IMR-90 (cell line): Measurements from ENCODE around the gene ANKRD52. TPM values are rescaled to one million over a fixed set of nuclear protein-coding genes. Genes with fewer than 3 reads are reported as not detected.

Experiments used
- ATAC-seq: fragments of 200-7000 bp; cut with Tn5 transposase; 2 replicates; pipeline ENCODE4 v1.9.1; 2020; ENCODE audit warnings: low read depth, mild to moderate bottlenecking, moderate library complexity
- BruUV-seq: library from RNA; stranded (reverse); fragments of 400-500 nt; replicated peaks from 2 replicates; lab custom pipeline; 2021; lab: Mats Ljungman, UMichigan
- CTCF ChIA-PET: fragments of 300-600 bp; formaldehyde crosslinking; extraction: SDS; loops from one replicate; lab custom pipeline; 2021; ENCODE audit warnings: antibody characterized with exemption; lab: Yijun Ruan, JAX
- POLR2A ChIA-PET: fragments of 300-600 bp; sonication (Branson Sonifier 250); formaldehyde crosslinking; loops from one replicate; lab custom pipeline; 2022; ENCODE audit warnings: antibody characterized with exemption; ENCODE audit not compliant: unreplicated experiment; lab: Charles Lee
- DNase-seq: peaks from one replicate; pipeline ENCODE4 v3.0.0; 2013
- H2AFZ ChIP-seq: replicated peaks from 2 replicates; pipeline ENCODE3; 2013; ENCODE audit warnings: low read length, mild to moderate bottlenecking; ENCODE audit not compliant: poor library complexity
- H2AK5ac ChIP-seq: 2 replicates; pipeline ENCODE4 v1.6.1; 2013; ENCODE audit warnings: low read depth, low read length, inconsistent platforms
- H2AK9ac ChIP-seq: replicated peaks from 2 replicates; pipeline ENCODE3; 2013; ENCODE audit warnings: mild to moderate bottlenecking, low read depth, low read length, moderate library complexity; ENCODE audit not compliant: poor library complexity
- H2BK120ac ChIP-seq: 2 replicates; pipeline ENCODE4 v1.6.1; 2013; ENCODE audit warnings: low read depth, low read length, inconsistent platforms
- H2BK15ac ChIP-seq: 3 replicates; pipeline ENCODE4 v1.6.1; 2013; ENCODE audit warnings: low read depth, low read length, inconsistent platforms
- H2BK20ac ChIP-seq: 2 replicates; pipeline ENCODE4 v1.6.1; 2013; ENCODE audit warnings: low read depth, mild to moderate bottlenecking, inconsistent platforms, low read length, moderate library complexity
- H2BK5ac ChIP-seq: 2 replicates; pipeline ENCODE4 v1.6.1; 2013; ENCODE audit warnings: mild to moderate bottlenecking, low read depth, low read length, inconsistent platforms; ENCODE audit not compliant: poor library complexity, severe bottlenecking
- H3K14ac ChIP-seq: replicated peaks from 2 replicates; pipeline ENCODE4 v1.6.1; 2013; ENCODE audit warnings: low read depth, low read length, inconsistent platforms
- H3K18ac ChIP-seq: 2 replicates; pipeline ENCODE4 v1.6.1; 2013; ENCODE audit warnings: low read depth, low read length, control low read depth
- H3K23ac ChIP-seq: 2 replicates; pipeline ENCODE4 v1.6.1; 2013; ENCODE audit warnings: low read depth, low read length, inconsistent platforms
- H3K27ac ChIP-seq: 2 replicates; pipeline ENCODE4 v1.5.1; 2013; ENCODE audit warnings: mild to moderate bottlenecking, control low read depth, low read length; ENCODE audit not compliant: insufficient read depth
- H3K27me3 ChIP-seq: 2 replicates; pipeline ENCODE4 v1.6.1; 2013; ENCODE audit warnings: low read length; ENCODE audit not compliant: control insufficient read depth, insufficient read depth
- H3K36me3 ChIP-seq: 2 replicates; pipeline ENCODE4 v1.6.1; 2013; ENCODE audit warnings: low read length, mixed read lengths; ENCODE audit not compliant: control insufficient read depth, insufficient read depth
- H3K4ac ChIP-seq: 2 replicates; pipeline ENCODE4 v1.6.1; 2013; ENCODE audit warnings: low read depth, low read length, inconsistent platforms
- H3K4me1 ChIP-seq: 2 replicates; pipeline ENCODE4 v1.6.1; 2013; ENCODE audit warnings: low read length, mixed read lengths; ENCODE audit not compliant: control insufficient read depth, insufficient read depth
- H3K4me2 ChIP-seq: 2 replicates; pipeline ENCODE4 v1.6.1; 2013; ENCODE audit warnings: low read depth, mild to moderate bottlenecking, control low read depth, low read length, moderate library complexity
- H3K4me3 ChIP-seq: 2 replicates; pipeline ENCODE4 v1.5.1; 2013; ENCODE audit warnings: low read depth, mild to moderate bottlenecking, control low read depth, low read length, moderate library complexity; ENCODE audit not compliant: insufficient read depth
- H3K56ac ChIP-seq: 2 replicates; pipeline ENCODE4 v1.6.1; 2013; ENCODE audit warnings: low read length, inconsistent platforms; ENCODE audit not compliant: insufficient read depth; ENCODE audit errors: extremely low read depth
- H3K79me1 ChIP-seq, 2 experiments: 2 replicates each; pipeline ENCODE4 v1.6.1; 2013; ENCODE audit warnings: low read length in 2 of 2, inconsistent platforms in 1 of 2, low read depth in 1 of 2
- H3K9ac ChIP-seq: 2 replicates; pipeline ENCODE4 v1.6.1; 2013; ENCODE audit warnings: low read depth, low read length, control low read depth
- H3K9me1 ChIP-seq: 2 replicates; pipeline ENCODE4 v1.6.1; 2013; ENCODE audit warnings: low read length, inconsistent platforms; ENCODE audit not compliant: insufficient read depth
- H3K9me3 ChIP-seq: 2 replicates; pipeline ENCODE4 v1.6.1; 2013; ENCODE audit warnings: low read length; ENCODE audit not compliant: control insufficient read depth, insufficient read depth
- H4K20me1 ChIP-seq: 2 replicates; pipeline ENCODE4 v1.6.1; 2013; ENCODE audit warnings: low read length, inconsistent platforms; ENCODE audit not compliant: insufficient read depth
- H4K5ac ChIP-seq: 2 replicates; pipeline ENCODE4 v1.6.1; 2013; ENCODE audit warnings: mild to moderate bottlenecking, low read depth, low read length, control low read depth
- H4K8ac ChIP-seq, 2 experiments: 2 replicates each; pipeline ENCODE4 v1.6.1; 2013; ENCODE audit warnings: low read depth in 2 of 2, low read length in 2 of 2, control low read depth in 1 of 2, inconsistent platforms in 1 of 2
- H4K91ac ChIP-seq: 2 replicates; pipeline ENCODE4 v1.6.1; 2013; ENCODE audit warnings: low read depth, low read length, inconsistent platforms; ENCODE audit not compliant: insufficient read depth
- BHLHE40 ChIP-seq: fragments of 150-350 bp; IDR thresholded peaks from 2 replicates; pipeline ENCODE4 v1.6.1; 2016; ENCODE audit warnings: mild to moderate bottlenecking, low read depth, low read length
- NFE2L2 ChIP-seq: fragments of 150-350 bp; IDR thresholded peaks from 2 replicates; pipeline ENCODE4 v1.6.1; 2016; ENCODE audit warnings: low read depth, mild to moderate bottlenecking, low read length
- POLR2A ChIP-seq: IDR thresholded peaks from 2 replicates; pipeline ENCODE4 v1.6.1; 2012; ENCODE audit warnings: mild to moderate bottlenecking, low read depth, low read length
- RAD21 ChIP-seq: IDR thresholded peaks from 2 replicates; pipeline ENCODE4 v1.6.1; 2012; ENCODE audit warnings: low read length, improper control_type of control experiment
- RFX5 ChIP-seq: IDR thresholded peaks from 2 replicates; pipeline ENCODE4 v1.8.0; 2012; ENCODE audit warnings: low read depth, mild to moderate bottlenecking, low read length, moderate library complexity
- SMC3 ChIP-seq: fragments of 150-350 bp; IDR thresholded peaks from 2 replicates; pipeline ENCODE4 v1.6.1; 2016; ENCODE audit warnings: low read depth, mild to moderate bottlenecking, antibody characterized with exemption, low read length, moderate library complexity
- WGBS, 2 experiments: methylation state at CpG; one replicate each; pipeline versions ENCODE4 v1.1.5 to v1.1.7; 2013; ENCODE audit warnings: missing lambda C conversion rate in 2 of 2; ENCODE audit not compliant: insufficient read length in 1 of 2; ENCODE audit errors: extremely low coverage in 2 of 2; 5-methylcytosine and 5-hydroxymethylcytosine counted together
- dilution Hi-C: fragments of 300-500 bp; cut with HindIII; formaldehyde crosslinking; loops from one replicate; pipeline ENCODE4 v1.14.3; 2018; ENCODE audit warnings: low sequenced_read_pairs; ENCODE audit not compliant: unreplicated experiment
- in situ Hi-C: fragments of 300-500 bp; cut with MboI; formaldehyde crosslinking; loops from 3 replicates; pipeline ENCODE4 v1.14.3; 2019; ENCODE audit warnings: low sequenced_read_pairs, inconsistent platforms, mixed read lengths
- intact Hi-C: fragments of 100-400 bp; cut with micrococcal nuclease; formaldehyde crosslinking; loops from 2 replicates; pipeline ENCODE4 v1.10.0; 2022
- polyA plus RNA-seq, 3 experiments: library from polyadenylated mRNA; depleted of rRNA; stranded (reverse); fragments of >200 nt; gene quantifications; 2 replicates each; pipeline ENCODE4 v1.2.3, GENCODE V29; 2012; ENCODE audit warnings: low replicate concordance in 1 of 3
- total RNA-seq: library from RNA; depleted of rRNA; stranded (reverse); fragments of >200 nt; gene quantifications from 2 replicates; pipeline ENCODE4 v1.2.3, GENCODE V29; 2012
- TF ChIP-seq, protein P1 (sequence below): fragments of 150-350 bp; IDR thresholded peaks from 2 replicates; pipeline ENCODE4 v1.6.1; 2017; ENCODE audit warnings: mild to moderate bottlenecking, antibody characterized with exemption, low read length, low read depth
- TF ChIP-seq, protein P2 (sequence below): conservative IDR thresholded peaks from 2 replicates; pipeline ENCODE4 v1.5.1; 2012; ENCODE audit warnings: mild to moderate bottlenecking, low read depth, low read length, improper control_type of control experiment
- TF ChIP-seq, protein P3 (sequence below): fragments of 150-350 bp; IDR thresholded peaks from 2 replicates; pipeline ENCODE4 v1.6.1; 2016; ENCODE audit warnings: low read depth, mild to moderate bottlenecking, low read length, moderate library complexity, borderline replicate concordance

ANKRD52 gene
- total and polyA plus RNA-seq, 2 of the 4 experiments (the other 2 are of a cell fraction) = 15.4 to 35.9 TPM

DNA sequence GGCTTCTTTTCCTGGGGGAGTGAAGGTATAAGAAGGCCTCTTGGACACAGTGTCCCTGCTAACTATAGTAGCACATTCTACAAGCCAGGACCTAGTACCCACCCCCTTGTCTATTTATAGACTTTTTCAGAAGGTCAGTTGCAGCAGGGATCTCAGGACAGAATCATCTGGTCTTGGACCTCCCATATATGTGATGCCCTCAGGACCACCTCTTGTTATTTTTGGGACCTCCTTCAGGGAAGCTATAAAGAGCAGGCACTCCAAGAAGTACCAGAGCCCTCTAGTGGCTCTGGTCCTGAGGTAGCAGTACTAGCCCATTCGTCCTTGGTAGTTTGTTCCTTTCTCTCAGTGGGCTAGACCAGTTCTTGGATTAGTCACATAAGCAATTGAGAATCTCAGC, 12.8 kb upstream of the ANKRD52 start:
- H3K27ac ChIP-seq = no peak overlapping the region
- no peak overlapping the region for H2AK9ac ChIP-seq
- no peak overlapping the region for H3K9ac ChIP-seq
- H3K23ac ChIP-seq = no peak overlapping the region
- H2BK20ac ChIP-seq = no peak overlapping the region
- no peak overlapping the region for H4K5ac ChIP-seq
- peak; percentile 10; the same call in 1 of the 2 replicates for ATAC-seq
- no TSS peak for BruUV-seq
- no CpG with 5 or more reads among the region's 1 CpG for WGBS, 2 experiments
- no peaks in the 10 kb centered on the region for H3K27me3 ChIP-seq
- no peak overlapping the region for H2AK5ac ChIP-seq
- H2BK5ac ChIP-seq = no peak overlapping the region
- no peak overlapping the region for H4K8ac ChIP-seq
- H3K18ac ChIP-seq = no peak overlapping the region
- H3K14ac ChIP-seq = no peak overlapping the region
- no peak overlapping the region for H4K91ac ChIP-seq
- no peak overlapping the region for H3K56ac ChIP-seq
- H3K79me1 ChIP-seq = peaks cover 0 to 18% of the 10 kb centered on the region in 2 experiments; a peak in 3 of 4 replicates
- CTCF ChIA-PET = interaction anchor here (0.6 kb wide), 2 partner anchors 17 to 41 kb away, joined by 3 read pairs; no protein-coding TSS in a partner anchor
- no peak overlapping the region for H2BK15ac ChIP-seq
- DNase-seq = peak; percentile 31
- no peaks in the 10 kb centered on the region for H3K9me3 ChIP-seq
- POLR2A ChIA-PET = no interaction called here
- no peak overlapping the region for H2BK120ac ChIP-seq
- intact Hi-C loops (no loop called here), in situ Hi-C loops (no loop called here), dilution Hi-C loops (no loop called here)
- no peak overlapping the region for H3K4me3 ChIP-seq
- no peak overlapping the region for H2AFZ ChIP-seq
- H3K36me3 ChIP-seq = peaks cover 41% of the 10 kb centered on the region
- TF ChIP-seq, protein P1, sequence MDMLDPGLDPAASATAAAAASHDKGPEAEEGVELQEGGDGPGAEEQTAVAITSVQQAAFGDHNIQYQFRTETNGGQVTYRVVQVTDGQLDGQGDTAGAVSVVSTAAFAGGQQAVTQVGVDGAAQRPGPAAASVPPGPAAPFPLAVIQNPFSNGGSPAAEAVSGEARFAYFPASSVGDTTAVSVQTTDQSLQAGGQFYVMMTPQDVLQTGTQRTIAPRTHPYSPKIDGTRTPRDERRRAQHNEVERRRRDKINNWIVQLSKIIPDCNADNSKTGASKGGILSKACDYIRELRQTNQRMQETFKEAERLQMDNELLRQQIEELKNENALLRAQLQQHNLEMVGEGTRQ = no peak
- TF ChIP-seq RAD21 (peak; percentile 34), NFE2L2 (no peak), SMC3 (peak; percentile 36; the same call in 1 of the 2 replicates), BHLHE40 (no peak), POLR2A (no peak), RFX5 (no peak)
- TF ChIP-seq, protein P2, sequence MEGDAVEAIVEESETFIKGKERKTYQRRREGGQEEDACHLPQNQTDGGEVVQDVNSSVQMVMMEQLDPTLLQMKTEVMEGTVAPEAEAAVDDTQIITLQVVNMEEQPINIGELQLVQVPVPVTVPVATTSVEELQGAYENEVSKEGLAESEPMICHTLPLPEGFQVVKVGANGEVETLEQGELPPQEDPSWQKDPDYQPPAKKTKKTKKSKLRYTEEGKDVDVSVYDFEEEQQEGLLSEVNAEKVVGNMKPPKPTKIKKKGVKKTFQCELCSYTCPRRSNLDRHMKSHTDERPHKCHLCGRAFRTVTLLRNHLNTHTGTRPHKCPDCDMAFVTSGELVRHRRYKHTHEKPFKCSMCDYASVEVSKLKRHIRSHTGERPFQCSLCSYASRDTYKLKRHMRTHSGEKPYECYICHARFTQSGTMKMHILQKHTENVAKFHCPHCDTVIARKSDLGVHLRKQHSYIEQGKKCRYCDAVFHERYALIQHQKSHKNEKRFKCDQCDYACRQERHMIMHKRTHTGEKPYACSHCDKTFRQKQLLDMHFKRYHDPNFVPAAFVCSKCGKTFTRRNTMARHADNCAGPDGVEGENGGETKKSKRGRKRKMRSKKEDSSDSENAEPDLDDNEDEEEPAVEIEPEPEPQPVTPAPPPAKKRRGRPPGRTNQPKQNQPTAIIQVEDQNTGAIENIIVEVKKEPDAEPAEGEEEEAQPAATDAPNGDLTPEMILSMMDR = peak; percentile 44
- TF ChIP-seq, protein P3, sequence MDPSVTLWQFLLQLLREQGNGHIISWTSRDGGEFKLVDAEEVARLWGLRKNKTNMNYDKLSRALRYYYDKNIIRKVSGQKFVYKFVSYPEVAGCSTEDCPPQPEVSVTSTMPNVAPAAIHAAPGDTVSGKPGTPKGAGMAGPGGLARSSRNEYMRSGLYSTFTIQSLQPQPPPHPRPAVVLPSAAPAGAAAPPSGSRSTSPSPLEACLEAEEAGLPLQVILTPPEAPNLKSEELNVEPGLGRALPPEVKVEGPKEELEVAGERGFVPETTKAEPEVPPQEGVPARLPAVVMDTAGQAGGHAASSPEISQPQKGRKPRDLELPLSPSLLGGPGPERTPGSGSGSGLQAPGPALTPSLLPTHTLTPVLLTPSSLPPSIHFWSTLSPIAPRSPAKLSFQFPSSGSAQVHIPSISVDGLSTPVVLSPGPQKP = no peak
- no peaks in the 10 kb centered on the region for H4K20me1 ChIP-seq
- no peak overlapping the region for H3K4ac ChIP-seq
- H3K9me1 ChIP-seq = peaks cover 7% of the 10 kb centered on the region; the same call in 1 of the 2 replicates
- no peak overlapping the region for H3K4me2 ChIP-seq
- peaks cover 7% of the 10 kb centered on the region; the same call in 1 of the 2 replicates for H3K4me1 ChIP-seq
